Measurements from ENCODE around the gene TOR4A. TPM values are rescaled to one million over a fixed set of nuclear protein-coding genes. Genes with fewer than 3 reads are reported as not detected.
A peak's percentile ranks its signal among the peaks of the same experiment; 100 is the strongest.

TOR4A gene
- total and polyA plus RNA-seq, 2 donors = 2.0 to 8.1 TPM

- no peak for DNase-seq (ENCODE audit: extremely low spot score)
- WGBS = 11% methylated on average over 54 of the region's 54 CpGs
- Histone ChIP-seq H3K4me1 (ENCODE audit: insufficient read depth) (peaks cover 7% of the 10 kb centered on the region), H3K27ac (ENCODE audit: low read depth) (peak overlapping the region; percentile 54), H3K36me3 (ENCODE audit: insufficient read depth) (no peaks in the 10 kb centered on the region), H3K4me3 (ENCODE audit: low read depth, low read length) (peak overlapping the region; percentile 41)
Observed at GRCh38 chr9:137278061-137278701, 655 bp downstream of the TOR4A start.

DNA sequence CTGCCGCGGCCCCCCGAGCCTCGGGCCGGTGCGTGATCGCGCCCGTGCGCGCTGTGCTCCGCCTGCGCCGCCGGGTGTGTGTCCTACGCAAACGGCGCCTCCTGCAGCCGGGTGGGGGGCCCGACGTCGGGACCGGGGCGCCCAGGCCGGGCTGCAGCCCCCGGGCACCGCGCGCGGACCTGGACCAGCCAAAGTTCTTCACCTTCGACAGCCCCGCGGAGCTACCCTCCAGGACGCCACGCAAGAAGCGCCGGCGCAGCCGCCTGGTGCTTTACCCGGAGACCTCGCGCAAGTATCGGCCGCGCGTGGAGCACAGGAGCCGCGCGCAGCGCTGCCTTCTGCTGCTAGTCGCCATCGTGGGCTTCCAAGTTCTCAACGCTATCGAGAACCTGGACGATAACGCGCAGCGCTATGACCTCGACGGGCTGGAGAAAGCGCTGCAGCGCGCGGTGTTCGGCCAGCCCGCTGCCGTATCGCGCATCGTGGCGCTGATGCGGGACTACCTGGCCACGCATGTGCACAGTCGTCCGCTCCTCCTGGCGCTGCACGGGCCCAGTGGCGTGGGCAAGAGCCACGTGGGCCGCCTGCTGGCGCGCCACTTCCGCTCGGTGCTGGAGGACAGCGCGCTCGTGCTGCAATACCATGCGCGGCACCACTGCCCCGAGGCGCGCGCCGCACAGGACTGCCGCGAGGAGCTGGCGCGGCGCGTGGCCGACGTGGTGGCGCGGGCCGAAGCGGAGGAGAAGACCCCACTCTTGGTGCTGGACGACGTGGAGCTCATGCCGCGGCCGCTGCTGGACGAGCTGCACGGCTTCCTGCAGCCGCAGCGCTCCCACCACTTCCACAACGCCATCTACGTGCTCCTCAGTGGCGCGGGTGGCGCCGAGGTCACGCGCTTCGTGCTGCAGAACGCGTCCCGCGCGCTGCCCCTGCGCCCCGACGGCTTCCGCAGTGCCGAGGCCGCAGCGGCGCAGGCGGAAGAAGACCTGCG, 1.5 kb downstream of the TOR4A start:
- H3K27ac ChIP-seq (ENCODE audit: low read depth) = no peak overlapping the region
- no peak for DNase-seq (ENCODE audit: extremely low spot score)
- no peaks in the 10 kb centered on the region for H3K36me3 ChIP-seq (ENCODE audit: insufficient read depth)
- H3K4me3 ChIP-seq (ENCODE audit: low read depth, low read length) = peak overlapping the region; percentile 41
- H3K4me1 ChIP-seq (ENCODE audit: insufficient read depth) = peaks cover 7% of the 10 kb centered on the region
- 78% methylated on average over 139 of the region's 139 CpGs for WGBS

DNA sequence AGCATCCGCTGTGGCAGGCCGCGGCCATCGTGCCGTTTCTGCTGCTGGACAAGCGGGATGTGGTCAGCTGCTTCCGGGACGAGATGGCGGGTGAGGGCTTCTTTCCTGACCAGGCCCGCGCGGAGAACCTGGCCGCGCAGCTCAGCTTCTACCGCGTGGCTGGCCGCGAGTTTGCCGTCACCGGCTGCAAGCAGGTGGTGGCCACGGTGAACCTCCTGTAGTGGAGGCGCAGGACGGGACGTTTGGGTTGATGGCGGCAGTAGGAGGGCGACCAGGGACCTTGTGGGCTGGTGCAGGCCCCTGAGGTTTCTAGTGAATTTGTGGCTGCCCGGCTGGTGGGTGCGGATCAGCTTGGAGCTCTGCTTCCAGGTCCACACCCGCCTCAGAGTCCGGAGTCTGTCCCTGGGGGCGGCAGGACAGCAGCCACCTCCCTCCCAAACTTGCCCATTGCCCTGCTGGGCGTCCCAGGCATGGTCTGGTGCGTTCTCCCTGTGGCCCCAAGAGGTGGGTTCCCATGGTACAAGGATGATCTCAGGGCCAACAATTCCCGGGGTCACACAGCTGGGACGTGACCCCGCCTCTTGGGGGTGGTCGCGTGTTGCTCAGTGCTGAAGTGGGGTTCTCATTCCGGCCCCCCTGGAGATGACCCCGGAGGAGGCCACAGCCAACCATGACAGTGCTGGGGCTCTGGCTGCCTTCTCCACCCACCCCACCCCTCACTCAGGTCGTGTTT, 2.4 kb downstream of the TOR4A start:
- no peak overlapping the region for H3K27ac ChIP-seq (ENCODE audit: low read depth)
- WGBS = 94% methylated on average over 41 of the region's 41 CpGs
- no peak for DNase-seq (ENCODE audit: extremely low spot score)
- no peaks in the 10 kb centered on the region for H3K36me3 ChIP-seq (ENCODE audit: insufficient read depth)
- peaks cover 7% of the 10 kb centered on the region for H3K4me1 ChIP-seq (ENCODE audit: insufficient read depth)
- H3K4me3 ChIP-seq (ENCODE audit: low read depth, low read length) = no peak overlapping the region

DNA sequence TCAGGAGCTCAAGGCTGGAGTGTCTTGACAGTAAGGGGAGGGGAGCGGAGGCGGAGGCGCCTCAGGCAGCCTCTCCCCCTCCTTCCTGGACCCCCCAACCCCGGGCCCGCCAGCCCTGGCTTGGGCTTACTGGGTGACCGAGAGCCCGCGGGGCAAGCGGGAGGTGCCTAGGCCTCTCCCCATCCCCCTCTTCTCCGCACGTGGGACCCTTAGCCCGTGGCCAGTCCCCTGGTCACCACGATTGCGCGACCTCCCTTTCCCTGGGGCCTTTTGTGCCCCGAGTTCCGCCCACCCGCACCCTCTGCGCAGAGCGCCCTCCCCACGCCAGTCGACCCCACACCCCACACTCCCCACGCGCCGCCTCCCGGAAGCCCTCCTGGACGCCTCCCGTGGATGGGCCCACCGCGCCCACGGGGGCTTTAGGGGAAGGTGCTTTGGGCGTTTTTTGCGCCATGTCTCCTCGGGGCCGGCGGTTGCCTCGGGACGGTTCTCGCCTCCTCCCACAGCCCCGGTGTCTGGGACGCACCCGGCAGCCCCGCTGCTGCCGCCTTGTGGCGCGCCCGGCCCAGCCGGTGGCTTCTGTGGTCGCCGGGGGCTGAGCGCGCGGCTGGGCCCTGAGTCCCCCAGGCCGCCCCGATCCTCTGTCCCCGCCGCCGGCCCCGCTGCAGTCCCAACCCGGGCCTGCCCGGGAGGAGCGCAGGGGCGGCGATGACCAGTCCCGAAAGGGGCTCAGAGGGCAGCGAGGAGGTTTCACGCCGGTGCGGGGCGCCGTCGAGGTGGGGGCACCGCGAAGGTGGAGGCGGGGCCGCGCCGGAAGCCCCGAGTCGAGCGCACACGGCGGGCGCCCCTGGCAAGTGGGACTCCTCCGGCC, 3.2 kb downstream of the TOR4A start:
- Histone ChIP-seq H3K36me3 (ENCODE audit: insufficient read depth) (no peaks in the 10 kb centered on the region), H3K4me1 (ENCODE audit: insufficient read depth) (peaks cover 7% of the 10 kb centered on the region), H3K27ac (ENCODE audit: low read depth) (no peak overlapping the region), H3K4me3 (ENCODE audit: low read depth, low read length) (no peak overlapping the region)
- WGBS = 47% methylated on average over 85 of the region's 85 CpGs
- DNase-seq (ENCODE audit: extremely low spot score) = no peak

DNA sequence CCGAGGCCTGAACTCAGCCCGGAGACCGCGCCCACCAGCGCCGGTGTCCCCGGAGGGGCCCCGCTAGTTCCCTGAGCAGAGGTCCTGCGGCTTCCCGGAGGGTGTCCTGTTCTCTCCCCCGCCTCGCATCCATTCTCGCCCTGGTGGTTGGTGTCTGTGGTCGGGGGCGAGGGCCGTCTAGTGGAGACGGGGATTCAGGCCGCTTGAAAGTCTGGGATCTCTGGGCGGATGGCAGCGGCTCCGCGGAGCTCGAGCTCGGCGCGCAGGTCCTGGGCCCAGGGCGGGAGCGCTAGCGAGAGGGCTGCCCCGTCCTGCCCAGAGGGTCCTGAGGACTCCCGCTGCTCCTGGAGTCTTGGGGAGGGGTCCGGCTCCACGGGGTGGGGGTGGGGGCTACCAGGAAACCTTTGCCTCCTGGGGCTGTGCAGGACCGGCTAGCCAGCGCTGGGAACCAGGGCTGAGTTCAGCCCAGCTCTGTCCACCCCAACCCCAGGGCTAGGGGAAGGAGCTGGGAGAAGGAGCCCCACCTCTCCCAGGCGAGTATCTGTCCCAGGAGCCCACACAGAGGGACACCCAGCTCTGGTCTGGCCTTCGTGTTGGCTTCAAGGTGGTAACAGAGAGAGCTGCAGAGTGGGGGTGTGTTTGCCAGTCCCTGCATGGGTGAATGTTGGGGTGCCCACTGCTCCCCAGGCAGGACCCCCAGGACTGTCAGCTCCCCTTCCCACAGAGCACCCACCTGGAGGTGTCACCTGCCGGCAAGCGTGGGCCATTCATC, 4.0 kb downstream of the TOR4A start:
- DNase-seq (ENCODE audit: extremely low spot score) = no peak
- H3K27ac ChIP-seq (ENCODE audit: low read depth) = no peak overlapping the region
- 61% methylated on average over 39 of the region's 39 CpGs for WGBS
- H3K4me1 ChIP-seq (ENCODE audit: insufficient read depth) = peaks cover 7% of the 10 kb centered on the region
- no peak overlapping the region for H3K4me3 ChIP-seq (ENCODE audit: low read depth, low read length)
- no peaks in the 10 kb centered on the region for H3K36me3 ChIP-seq (ENCODE audit: insufficient read depth)

DNA sequence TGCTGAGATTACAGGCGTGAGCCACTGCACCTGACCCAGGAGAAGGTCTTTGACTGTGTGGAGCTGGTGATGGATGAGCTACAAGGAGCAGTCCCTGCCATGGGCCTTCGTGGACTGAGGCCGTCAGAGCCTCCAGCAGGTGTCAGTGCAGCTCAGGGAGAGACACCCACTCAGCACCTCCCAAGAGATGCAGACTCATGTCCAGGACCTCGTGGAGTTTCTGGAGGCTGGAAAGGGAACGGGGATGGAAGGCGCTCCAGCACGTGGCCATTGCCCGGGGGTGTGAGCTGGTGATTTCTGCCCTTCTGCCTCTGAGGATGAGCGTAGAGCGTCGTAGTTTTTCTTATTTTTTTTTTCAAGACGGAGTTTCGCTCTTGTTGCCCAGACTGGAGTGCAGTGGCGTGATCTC, 9.5 kb downstream of the TOR4A start:
- DNase-seq (ENCODE audit: extremely low spot score) = no peak

DNA sequence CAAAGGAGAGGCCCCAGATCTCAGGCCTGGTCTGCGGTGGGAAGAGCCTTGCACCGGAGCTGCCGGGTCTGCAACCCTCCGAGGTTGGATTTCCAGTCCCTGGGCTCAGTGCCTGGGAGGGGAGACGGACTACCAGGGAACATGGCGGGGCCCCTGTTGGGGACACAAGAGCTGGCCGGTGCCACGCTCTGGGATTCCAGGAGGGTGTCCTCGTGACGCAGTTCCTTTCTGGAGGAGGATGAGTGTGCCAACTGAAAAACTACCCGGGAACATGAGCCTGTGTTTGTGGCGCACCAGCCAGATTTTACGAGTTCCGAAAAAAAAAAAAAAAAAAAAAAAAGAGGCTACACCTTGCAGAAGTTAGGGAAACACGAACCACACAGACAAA, 15.6 kb downstream of the TOR4A start:
- Histone ChIP-seq H3K4me3 (ENCODE audit: low read depth, low read length) (no peak overlapping the region), H3K36me3 (ENCODE audit: insufficient read depth) (no peaks in the 10 kb centered on the region), H3K4me1 (ENCODE audit: insufficient read depth) (peaks cover 4% of the 10 kb centered on the region), H3K27ac (ENCODE audit: low read depth) (no peak overlapping the region)
- no peak for DNase-seq (ENCODE audit: extremely low spot score)
- 62% methylated on average over 15 of the region's 15 CpGs for WGBS

More for the DNA sequence above, 9.5 kb downstream of the TOR4A start:
- H3K36me3 ChIP-seq (ENCODE audit: insufficient read depth) = no peaks in the 10 kb centered on the region
- H3K27ac ChIP-seq (ENCODE audit: low read depth) = no peak overlapping the region
- no peaks in the 10 kb centered on the region for H3K4me1 ChIP-seq (ENCODE audit: insufficient read depth)
- 47% methylated on average over 14 of the region's 14 CpGs for WGBS
- no peak overlapping the region for H3K4me3 ChIP-seq (ENCODE audit: low read depth, low read length)

GRCh38 chr9:137293482-137294090, 16.1 kb downstream of the TOR4A start:
- DNase-seq (ENCODE audit: extremely low spot score) = no peak
- Histone ChIP-seq H3K4me1 (ENCODE audit: insufficient read depth) (peaks cover 4% of the 10 kb centered on the region), H3K4me3 (ENCODE audit: low read depth, low read length) (peak overlapping the region; percentile 16), H3K27ac (ENCODE audit: low read depth) (no peak overlapping the region), H3K36me3 (ENCODE audit: insufficient read depth) (no peaks in the 10 kb centered on the region)
- WGBS = 58% methylated on average over 29 of the region's 29 CpGs

DNA sequence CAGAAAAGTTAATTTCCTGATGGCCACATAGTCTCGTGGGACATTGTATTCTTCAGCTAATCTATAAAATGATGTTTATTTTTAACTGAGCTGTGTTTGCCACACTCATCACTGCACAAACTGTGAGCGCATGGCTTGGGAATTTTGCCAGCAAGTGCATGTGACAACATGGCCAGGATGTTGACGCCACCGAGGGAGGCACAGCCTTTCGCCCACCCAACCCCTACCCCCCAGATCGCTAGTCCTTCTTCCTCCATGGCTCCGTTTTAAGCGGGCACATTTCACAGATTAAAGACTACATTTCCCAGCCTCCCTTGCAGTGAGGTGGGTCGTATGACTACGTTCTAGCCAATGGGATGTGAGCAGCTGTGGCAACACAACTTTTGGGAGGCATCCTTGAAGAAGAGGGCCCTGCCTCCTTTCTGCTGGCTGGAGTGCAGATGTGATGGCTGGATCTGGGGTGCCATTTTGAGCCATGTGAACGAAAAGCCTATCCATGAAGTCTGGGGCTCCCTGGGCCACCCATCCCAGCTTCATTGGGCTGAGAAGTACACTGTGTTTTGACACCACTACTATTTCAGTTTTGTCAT, 16.7 kb downstream of the TOR4A start:
- no peak for DNase-seq (ENCODE audit: extremely low spot score)
- Histone ChIP-seq H3K4me1 (ENCODE audit: insufficient read depth) (peaks cover 4% of the 10 kb centered on the region), H3K27ac (ENCODE audit: low read depth) (no peak overlapping the region), H3K36me3 (ENCODE audit: insufficient read depth) (no peaks in the 10 kb centered on the region), H3K4me3 (ENCODE audit: low read depth, low read length) (peak overlapping the region; percentile 16)
- 52% methylated on average over 11 of the region's 11 CpGs for WGBS

- Histone ChIP-seq H3K27ac (ENCODE audit: low read depth) (no peak overlapping the region), H3K36me3 (ENCODE audit: insufficient read depth) (no peaks in the 10 kb centered on the region), H3K4me3 (ENCODE audit: low read depth, low read length) (no peak overlapping the region), H3K4me1 (ENCODE audit: insufficient read depth) (peaks cover 4% of the 10 kb centered on the region)
- WGBS = 19% methylated on average over 35 of the region's 35 CpGs
- no peak for DNase-seq (ENCODE audit: extremely low spot score)
Observed at GRCh38 chr9:137294681-137295237, 17.2 kb downstream of the TOR4A start.

- Histone ChIP-seq H3K4me3 (ENCODE audit: low read depth, low read length) (peak overlapping the region; percentile 47), H3K27ac (ENCODE audit: low read depth) (no peak overlapping the region), H3K36me3 (ENCODE audit: insufficient read depth) (no peaks in the 10 kb centered on the region), H3K4me1 (ENCODE audit: insufficient read depth) (peaks cover 4% of the 10 kb centered on the region)
- no peak for DNase-seq (ENCODE audit: extremely low spot score)
- WGBS = 2% methylated on average over 76 of the region's 76 CpGs
Observed at GRCh38 chr9:137295238-137295811, 17.8 kb downstream of the TOR4A start.
